ENCODE measurements around the gene GTF2F2. TPM values are rescaled to one million over a fixed set of nuclear protein-coding genes. Genes with fewer than 3 reads are reported as not detected.

The GTF2F2 gene
- polyA plus RNA-seq, 1 donor (not counting 4 experiments of a cell fraction or from before 2014, with no cell fraction given), result 55.5 TPM

DNA sequence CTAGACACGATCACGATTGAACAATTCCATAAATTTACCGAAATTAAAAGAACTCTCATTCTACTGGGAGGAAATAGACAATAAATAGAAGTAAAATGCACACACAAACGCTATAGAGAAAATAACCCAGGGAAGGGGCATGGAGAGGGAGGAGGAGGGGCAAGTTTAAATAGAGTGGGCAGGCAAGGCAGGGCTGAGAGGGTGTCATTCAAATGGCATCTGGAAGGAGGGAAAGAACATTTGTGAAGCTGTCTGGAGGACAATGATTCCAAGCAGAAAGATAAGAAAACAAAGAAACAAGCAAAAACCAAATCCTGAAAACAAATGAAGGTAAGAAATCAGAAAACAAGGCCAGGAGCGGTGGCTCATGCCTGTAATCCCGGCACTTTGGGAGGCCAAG lies 45.6 kb upstream of the GTF2F2 start:
- no peak for FAIRE-seq
- no peak overlapping the region for H3K27ac ChIP-seq (ENCODE audit: control insufficient read depth, insufficient read depth, low read length)
- H3K9ac ChIP-seq (ENCODE audit: control insufficient read depth, extremely low read depth, insufficient read depth, low read length), result no peak overlapping the region
- no peaks in the 10 kb centered on the region for H3K79me2 ChIP-seq (ENCODE audit: control insufficient read depth, insufficient read depth, low read length)
- H3K36me3 ChIP-seq (ENCODE audit: control insufficient read depth in 2 of 2, extremely low read depth in 1 of 2, insufficient read depth in 2 of 2, low read length in 2 of 2), result no peaks in the 10 kb centered on the region
- H3K4me2 ChIP-seq (ENCODE audit: control insufficient read depth, extremely low read depth, insufficient read depth, low read depth, low read length), result no peak overlapping the region
- no peaks in the 10 kb centered on the region for H3K4me1 ChIP-seq (ENCODE audit: control insufficient read depth, extremely low read depth, insufficient read depth, low read length)
- dilution Hi-C loops (cut with MboI; ENCODE audit: extremely low pct_ligation_motif_present, low sequenced_read_pairs), result no loop called here
- no peaks in the 10 kb centered on the region for H3K9me1 ChIP-seq (ENCODE audit: control insufficient read depth, extremely low read depth, insufficient read depth, low read length)
- H3K4me3 ChIP-seq (ENCODE audit: control insufficient read depth in 2 of 3, extremely low read depth in 1 of 3, insufficient read depth in 2 of 3, low read depth in 1 of 3, low read length in 3 of 3), result no peak overlapping the region
- DNase-seq (ENCODE audit: low read depth, low spot score), result no peak
- no peak for TF ChIP-seq EZH2 (IDR thresholded peaks at IDR 0.05; ENCODE audit: low read length)
- TF ChIP-seq, protein P1, sequence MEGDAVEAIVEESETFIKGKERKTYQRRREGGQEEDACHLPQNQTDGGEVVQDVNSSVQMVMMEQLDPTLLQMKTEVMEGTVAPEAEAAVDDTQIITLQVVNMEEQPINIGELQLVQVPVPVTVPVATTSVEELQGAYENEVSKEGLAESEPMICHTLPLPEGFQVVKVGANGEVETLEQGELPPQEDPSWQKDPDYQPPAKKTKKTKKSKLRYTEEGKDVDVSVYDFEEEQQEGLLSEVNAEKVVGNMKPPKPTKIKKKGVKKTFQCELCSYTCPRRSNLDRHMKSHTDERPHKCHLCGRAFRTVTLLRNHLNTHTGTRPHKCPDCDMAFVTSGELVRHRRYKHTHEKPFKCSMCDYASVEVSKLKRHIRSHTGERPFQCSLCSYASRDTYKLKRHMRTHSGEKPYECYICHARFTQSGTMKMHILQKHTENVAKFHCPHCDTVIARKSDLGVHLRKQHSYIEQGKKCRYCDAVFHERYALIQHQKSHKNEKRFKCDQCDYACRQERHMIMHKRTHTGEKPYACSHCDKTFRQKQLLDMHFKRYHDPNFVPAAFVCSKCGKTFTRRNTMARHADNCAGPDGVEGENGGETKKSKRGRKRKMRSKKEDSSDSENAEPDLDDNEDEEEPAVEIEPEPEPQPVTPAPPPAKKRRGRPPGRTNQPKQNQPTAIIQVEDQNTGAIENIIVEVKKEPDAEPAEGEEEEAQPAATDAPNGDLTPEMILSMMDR (optimal IDR thresholded peaks at IDR 0.05 in 1 of 3, IDR thresholded peaks at IDR 0.05 in 1 of 3, conservative IDR thresholded peaks at IDR 0.05 in 1 of 3; ENCODE audit: extremely low read depth in 1 of 3, insufficient read depth in 2 of 3, low read length in 3 of 3), result no peak
- H4K20me1 ChIP-seq (ENCODE audit: control insufficient read depth, extremely low read depth, insufficient read depth, low read length), result no peaks in the 10 kb centered on the region
- no peak overlapping the region for H2AFZ ChIP-seq (ENCODE audit: control insufficient read depth, low read length)
- no peaks in the 10 kb centered on the region for H3K9me3 ChIP-seq (ENCODE audit: control insufficient read depth, low read depth, low read length)
- no peaks in the 10 kb centered on the region for H3K27me3 ChIP-seq (ENCODE audit: control insufficient read depth, extremely low read depth, insufficient read depth, low read length)

DNA sequence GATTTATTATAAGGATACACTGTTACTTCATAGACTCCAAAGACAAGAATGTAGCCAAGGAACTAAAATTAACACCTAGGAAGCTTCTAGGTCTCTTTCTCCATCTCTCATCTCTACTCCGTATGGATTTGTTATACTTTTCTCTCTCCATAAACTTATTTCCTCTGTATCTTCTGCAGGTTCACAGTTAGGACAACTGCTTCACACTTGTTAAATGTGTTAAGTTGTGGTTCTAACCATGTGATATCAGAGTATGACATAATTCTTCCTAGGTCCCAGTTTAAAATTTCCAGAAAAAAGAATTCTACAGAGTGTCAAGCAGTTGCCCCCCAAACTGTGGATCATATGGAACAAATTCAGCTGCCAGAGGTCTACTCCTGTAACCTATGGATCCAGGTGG lies 42.3 kb upstream of the GTF2F2 start:
- Histone ChIP-seq H3K27me3 (ENCODE audit: control insufficient read depth, extremely low read depth, insufficient read depth, low read length) (no peaks in the 10 kb centered on the region), H3K27ac (ENCODE audit: control insufficient read depth, insufficient read depth, low read length) (no peak overlapping the region), H2AFZ (ENCODE audit: control insufficient read depth, low read length) (no peak overlapping the region), H3K9ac (ENCODE audit: control insufficient read depth, extremely low read depth, insufficient read depth, low read length) (no peak overlapping the region), H3K4me2 (ENCODE audit: control insufficient read depth, extremely low read depth, insufficient read depth, low read depth, low read length) (no peak overlapping the region), H3K9me3 (ENCODE audit: control insufficient read depth, low read depth, low read length) (no peaks in the 10 kb centered on the region), H3K4me1 (ENCODE audit: control insufficient read depth, extremely low read depth, insufficient read depth, low read length) (peaks cover 6% of the 10 kb centered on the region), H3K36me3 (ENCODE audit: control insufficient read depth in 2 of 2, extremely low read depth in 1 of 2, insufficient read depth in 2 of 2, low read length in 2 of 2) (no peaks in the 10 kb centered on the region), H3K4me3 (ENCODE audit: control insufficient read depth in 2 of 3, extremely low read depth in 1 of 3, insufficient read depth in 2 of 3, low read depth in 1 of 3, low read length in 3 of 3) (no peak overlapping the region), H4K20me1 (ENCODE audit: control insufficient read depth, extremely low read depth, insufficient read depth, low read length) (no peaks in the 10 kb centered on the region), H3K9me1 (ENCODE audit: control insufficient read depth, extremely low read depth, insufficient read depth, low read length) (no peaks in the 10 kb centered on the region), H3K79me2 (ENCODE audit: control insufficient read depth, insufficient read depth, low read length) (no peaks in the 10 kb centered on the region)
- dilution Hi-C loops (cut with MboI; ENCODE audit: extremely low pct_ligation_motif_present, low sequenced_read_pairs), result no loop called here
- DNase-seq (ENCODE audit: low read depth, low spot score) (no peak), FAIRE-seq (no peak)
- no peak for TF ChIP-seq EZH2 (IDR thresholded peaks at IDR 0.05; ENCODE audit: low read length)
- TF ChIP-seq, protein P1 (optimal IDR thresholded peaks at IDR 0.05 in 1 of 3, IDR thresholded peaks at IDR 0.05 in 1 of 3, conservative IDR thresholded peaks at IDR 0.05 in 1 of 3; ENCODE audit: extremely low read depth in 1 of 3, insufficient read depth in 2 of 3, low read length in 3 of 3), result no peak
